Measurements from ENCODE around the gene MCF2L.
A peak's percentile ranks its signal among the peaks of the same experiment; 100 is the strongest.

MCF2L gene

GRCh38 chr13:113035213-113035800 is 66.3 kb downstream of the MCF2L start:
- no peak for DNase-seq

- DNase-seq, result no peak
Measured at GRCh38 chr13:113036401-113036800, 67.4 kb downstream of the MCF2L start.

- no peak for DNase-seq
Measured at GRCh38 chr13:113040031-113040430, 71.0 kb downstream of the MCF2L start.

- DNase-seq, result no peak
Measured at GRCh38 chr13:113040597-113041292, 71.7 kb downstream of the MCF2L start.

- no peak for DNase-seq
Measured at GRCh38 chr13:113041293-113041690, 72.3 kb downstream of the MCF2L start.

GRCh38 chr13:113041896-113042295 is 72.9 kb downstream of the MCF2L start:
- DNase-seq, result no peak

GRCh38 chr13:113042456-113042855 is 73.4 kb downstream of the MCF2L start:
- no peak for DNase-seq

GRCh38 chr13:113043001-113043630 is 74.1 kb downstream of the MCF2L start:
- no peak for DNase-seq

- DNase-seq, result no peak
Measured at GRCh38 chr13:113043931-113044330, 74.9 kb downstream of the MCF2L start.

GRCh38 chr13:113044391-113045114 is 75.5 kb downstream of the MCF2L start:
- DNase-seq, result no peak

GRCh38 chr13:113045251-113046127 is 76.5 kb downstream of the MCF2L start:
- DNase-seq, result no peak

- no peak for DNase-seq
Measured at GRCh38 chr13:113046128-113046882, 77.3 kb downstream of the MCF2L start.

GRCh38 chr13:113046883-113047244 is 77.8 kb downstream of the MCF2L start:
- DNase-seq, result no peak

GRCh38 chr13:113047587-113047986 is 78.6 kb downstream of the MCF2L start:
- DNase-seq, result no peak

- DNase-seq, result no peak
Measured at GRCh38 chr13:113048766-113049165, 79.8 kb downstream of the MCF2L start.

- DNase-seq, result no peak
Measured at GRCh38 chr13:113049521-113049941, 80.5 kb downstream of the MCF2L start.

- DNase-seq, result no peak
Measured at GRCh38 chr13:113049981-113050380, 81.0 kb downstream of the MCF2L start.

GRCh38 chr13:113050734-113051431 is 81.9 kb downstream of the MCF2L start:
- DNase-seq, result peak; percentile 2

GRCh38 chr13:113051641-113052040 is 82.6 kb downstream of the MCF2L start:
- DNase-seq, result no peak

- no peak for DNase-seq
Measured at GRCh38 chr13:113052206-113052605, 83.2 kb downstream of the MCF2L start.

GRCh38 chr13:113052971-113053370 is 84.0 kb downstream of the MCF2L start:
- no peak for DNase-seq

Data from NCI-H524 treated with DMSO at 0.1 percent for 48 hours (cell line).